Loucy (cell line): Measurements from ENCODE around the gene CORO7.

ENCODE experiments used
- H2AFZ ChIP-seq: fragments of 200-600 bp; sonication (generic); 2 replicates; pipeline ENCODE4 v1.6.0; 2016; ENCODE audit warnings: antibody characterized with exemption, mild to moderate bottlenecking, low read length, moderate library complexity
- H3F3A ChIP-seq: fragments of 200-600 bp; 2 replicates; pipeline ENCODE4 v1.6.0; 2016; ENCODE audit warnings: antibody characterized with exemption, low read depth, mild to moderate bottlenecking
- H3K27me3 ChIP-seq: fragments of 200-600 bp; sonication (generic); 2 replicates; pipeline ENCODE4 v1.6.1; 2014; ENCODE audit warnings: low read length, mild to moderate bottlenecking; ENCODE audit not compliant: insufficient read depth, poor library complexity, severe bottlenecking
- H3K36me3 ChIP-seq: fragments of 200-600 bp; sonication (generic); 2 replicates; pipeline ENCODE4 v1.6.1; 2016; ENCODE audit warnings: low read length; ENCODE audit not compliant: insufficient read depth
- H3K4me1 ChIP-seq: fragments of 200-600 bp; sonication (generic); 2 replicates; pipeline ENCODE4 v1.5.1; 2014; ENCODE audit warnings: low read length, mild to moderate bottlenecking; ENCODE audit not compliant: insufficient read depth, poor library complexity, severe bottlenecking
- H3K4me2 ChIP-seq: fragments of 200-600 bp; sonication (generic); 2 replicates; pipeline ENCODE4 v1.6.0; 2014; ENCODE audit warnings: antibody characterized with exemption, low read length, low read depth, mild to moderate bottlenecking; ENCODE audit not compliant: poor library complexity, severe bottlenecking
- H3K4me3 ChIP-seq: fragments of 200-600 bp; sonication (generic); 2 replicates; pipeline ENCODE4 v1.5.1; 2014; ENCODE audit warnings: low read length, mild to moderate bottlenecking, mixed read lengths; ENCODE audit not compliant: poor library complexity, severe bottlenecking
- H3K79me2 ChIP-seq: fragments of 200-600 bp; sonication (generic); 2 replicates; pipeline ENCODE4 v1.6.1; 2014; ENCODE audit warnings: low read length; ENCODE audit not compliant: insufficient read depth
- H3K9ac ChIP-seq: fragments of 200-600 bp; sonication (generic); 2 replicates; pipeline ENCODE4 v1.6.0; 2014; ENCODE audit warnings: mild to moderate bottlenecking, low read depth, low read length, moderate library complexity; ENCODE audit not compliant: poor library complexity, severe bottlenecking
- H3K9me2 ChIP-seq: fragments of 200-600 bp; sonication (generic); replicated peaks from 2 replicates; pipeline ENCODE4 v1.6.1; 2016; ENCODE audit warnings: low read depth, low read length, mixed read lengths
- H3K9me3 ChIP-seq: fragments of 200-600 bp; sonication (generic); 2 replicates; pipeline ENCODE4 v1.6.1; 2014; ENCODE audit warnings: mild to moderate bottlenecking, antibody characterized with exemption, low read length, low read depth; ENCODE audit not compliant: insufficient read depth
- H4K20me1 ChIP-seq: fragments of 200-600 bp; sonication (generic); 2 replicates; pipeline ENCODE4 v1.6.0; 2014; ENCODE audit warnings: antibody characterized with exemption, low read length, mild to moderate bottlenecking; ENCODE audit not compliant: insufficient read depth, poor library complexity, severe bottlenecking
- EZH2phosphoT487 ChIP-seq: fragments of 200-600 bp; IDR thresholded peaks from 2 replicates; pipeline ENCODE4 v1.6.1; 2018; ENCODE audit warnings: antibody characterized with exemption, mild to moderate bottlenecking, moderate library complexity, borderline replicate concordance
- TF ChIP-seq, protein P1 (sequence below): fragments of 200-600 bp; sonication (generic); conservative IDR thresholded peaks from 2 replicates; pipeline ENCODE4 v1.5.1; 2014; ENCODE audit warnings: mild to moderate bottlenecking, antibody characterized with exemption, low read length

Gene CORO7

DNA sequence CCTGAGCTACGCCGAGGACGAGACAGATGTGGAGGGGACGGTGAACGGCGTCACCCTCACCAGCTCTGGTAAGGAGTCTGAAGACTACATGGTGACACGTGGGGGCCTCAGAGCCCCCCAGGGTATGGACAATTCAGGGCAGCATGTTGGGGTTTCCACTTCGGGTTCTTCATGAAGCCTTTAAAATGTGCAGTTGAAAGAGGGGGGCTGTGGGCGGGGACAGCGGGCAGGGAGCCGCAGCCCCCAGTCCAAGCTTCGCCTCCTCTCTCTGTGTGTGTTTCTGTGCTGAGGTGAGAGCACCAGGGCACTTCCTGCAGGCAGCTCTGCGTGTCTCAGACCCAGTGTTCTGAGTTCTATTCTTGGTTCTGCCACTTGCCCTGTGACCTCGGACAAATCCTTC is 34.0 kb upstream of the CORO7 start:
- Histone ChIP-seq H3K79me2 (no peaks in the 10 kb centered on the region), H3K36me3 (no peaks in the 10 kb centered on the region), H3K9me2 (no peaks in the 10 kb centered on the region), H3K4me2 (no peak overlapping the region), H3K4me3 (no peak overlapping the region), H2AFZ (no peak overlapping the region), H3K27me3 (no peaks in the 10 kb centered on the region), H4K20me1 (no peaks in the 10 kb centered on the region), H3K9ac (no peak overlapping the region), H3K9me3 (no peaks in the 10 kb centered on the region), H3F3A (no peaks in the 10 kb centered on the region), H3K4me1 (no peaks in the 10 kb centered on the region)
- TF ChIP-seq EZH2phosphoT487: no peak
- TF ChIP-seq, protein P1, sequence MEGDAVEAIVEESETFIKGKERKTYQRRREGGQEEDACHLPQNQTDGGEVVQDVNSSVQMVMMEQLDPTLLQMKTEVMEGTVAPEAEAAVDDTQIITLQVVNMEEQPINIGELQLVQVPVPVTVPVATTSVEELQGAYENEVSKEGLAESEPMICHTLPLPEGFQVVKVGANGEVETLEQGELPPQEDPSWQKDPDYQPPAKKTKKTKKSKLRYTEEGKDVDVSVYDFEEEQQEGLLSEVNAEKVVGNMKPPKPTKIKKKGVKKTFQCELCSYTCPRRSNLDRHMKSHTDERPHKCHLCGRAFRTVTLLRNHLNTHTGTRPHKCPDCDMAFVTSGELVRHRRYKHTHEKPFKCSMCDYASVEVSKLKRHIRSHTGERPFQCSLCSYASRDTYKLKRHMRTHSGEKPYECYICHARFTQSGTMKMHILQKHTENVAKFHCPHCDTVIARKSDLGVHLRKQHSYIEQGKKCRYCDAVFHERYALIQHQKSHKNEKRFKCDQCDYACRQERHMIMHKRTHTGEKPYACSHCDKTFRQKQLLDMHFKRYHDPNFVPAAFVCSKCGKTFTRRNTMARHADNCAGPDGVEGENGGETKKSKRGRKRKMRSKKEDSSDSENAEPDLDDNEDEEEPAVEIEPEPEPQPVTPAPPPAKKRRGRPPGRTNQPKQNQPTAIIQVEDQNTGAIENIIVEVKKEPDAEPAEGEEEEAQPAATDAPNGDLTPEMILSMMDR: no peak

DNA sequence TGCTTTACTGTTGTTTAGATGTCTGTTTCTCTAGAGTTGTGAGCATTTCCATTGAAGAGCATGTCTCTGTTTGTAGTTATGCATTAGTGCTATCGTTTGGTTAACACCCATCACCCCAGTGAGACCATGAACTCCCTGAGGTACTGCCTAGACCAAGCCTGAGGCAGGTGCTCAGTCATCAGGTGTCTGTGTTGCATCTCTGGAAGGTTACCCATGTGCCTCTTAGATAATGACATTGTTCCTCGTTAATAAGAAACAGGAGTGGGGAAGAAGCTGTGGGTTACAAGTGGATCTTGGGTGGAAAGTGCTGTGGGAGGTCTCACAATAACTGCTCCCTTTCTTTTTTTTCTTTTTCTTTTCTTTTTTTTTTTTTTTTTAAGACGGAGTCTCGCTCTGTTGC is 27.6 kb upstream of the CORO7 start:
- Histone ChIP-seq H3K9me3 (no peaks in the 10 kb centered on the region), H4K20me1 (no peaks in the 10 kb centered on the region), H2AFZ (no peak overlapping the region), H3K4me1 (no peaks in the 10 kb centered on the region), H3K4me3 (no peak overlapping the region), H3F3A (no peaks in the 10 kb centered on the region), H3K36me3 (peaks cover 10% of the 10 kb centered on the region; the same call in 1 of the 2 replicates), H3K4me2 (no peak overlapping the region), H3K9ac (no peak overlapping the region), H3K79me2 (no peaks in the 10 kb centered on the region), H3K9me2 (no peaks in the 10 kb centered on the region), H3K27me3 (no peaks in the 10 kb centered on the region)
- TF ChIP-seq, protein P1: no peak
- no peak for TF ChIP-seq EZH2phosphoT487

DNA sequence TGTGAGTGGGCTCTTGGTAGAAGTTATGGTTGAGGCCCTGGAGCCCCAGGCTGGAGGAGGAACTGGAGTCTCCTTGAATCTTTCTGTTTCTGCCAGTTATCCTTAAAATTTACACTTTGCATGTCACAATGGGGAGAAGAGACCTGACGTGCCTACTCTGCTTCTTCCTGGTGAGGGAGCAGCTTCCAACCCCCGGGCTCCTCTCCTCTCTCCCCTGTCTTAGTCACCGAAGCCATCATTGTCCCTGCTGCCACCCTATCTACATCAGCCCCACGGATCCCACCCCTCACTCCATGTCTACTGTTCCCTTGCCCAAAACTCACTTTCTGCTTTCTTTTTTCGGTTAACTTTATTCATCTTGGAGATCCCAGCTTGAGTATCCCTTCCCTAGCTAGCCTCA is 26.9 kb upstream of the CORO7 start:
- H3K4me1 ChIP-seq: no peaks in the 10 kb centered on the region
- H3K9me3 ChIP-seq: no peaks in the 10 kb centered on the region
- no peak overlapping the region for H2AFZ ChIP-seq
- peaks cover 10% of the 10 kb centered on the region; the same call in 1 of the 2 replicates for H3K36me3 ChIP-seq
- no peak overlapping the region for H3K4me2 ChIP-seq
- TF ChIP-seq, protein P1: no peak
- TF ChIP-seq EZH2phosphoT487: no peak
- no peaks in the 10 kb centered on the region for H3F3A ChIP-seq
- H4K20me1 ChIP-seq: no peaks in the 10 kb centered on the region
- H3K27me3 ChIP-seq: no peaks in the 10 kb centered on the region
- H3K9me2 ChIP-seq: no peaks in the 10 kb centered on the region
- H3K4me3 ChIP-seq: no peak overlapping the region
- no peaks in the 10 kb centered on the region for H3K79me2 ChIP-seq
- no peak overlapping the region for H3K9ac ChIP-seq
